Suprapubic skin (tissue), 4 donors: ENCODE measurements around the gene SNX9.

Experiments
- POLR2A ChIP-seq, 2 donors: fragments of 450-650 bp; IDR thresholded peaks; one replicate each; pipeline ENCODE4 v1.6.1; 2017; ENCODE audit warnings: antibody characterized with exemption in 2 of 2, mild to moderate bottlenecking in 2 of 2, moderate library complexity in 2 of 2
- POLR2AphosphoS5 ChIP-seq, 3 donors: sonication (generic); formaldehyde crosslinking; IDR thresholded peaks; one replicate each; pipeline ENCODE4 v1.6.1; 2017; ENCODE audit warnings: antibody characterized with exemption in 3 of 3
- TF ChIP-seq, protein P1 (sequence below), 2 donors: fragments of 200-600 bp in 1 of 2; fragments of 450-650 bp in 1 of 2; sonication (generic) in 1 of 2; IDR thresholded peaks; one replicate each; pipeline ENCODE4 v1.5.1; 2016 to 2019; ENCODE audit warnings: antibody characterized with exemption in 2 of 2, mild to moderate bottlenecking in 1 of 2, moderate library complexity in 1 of 2

DNA sequence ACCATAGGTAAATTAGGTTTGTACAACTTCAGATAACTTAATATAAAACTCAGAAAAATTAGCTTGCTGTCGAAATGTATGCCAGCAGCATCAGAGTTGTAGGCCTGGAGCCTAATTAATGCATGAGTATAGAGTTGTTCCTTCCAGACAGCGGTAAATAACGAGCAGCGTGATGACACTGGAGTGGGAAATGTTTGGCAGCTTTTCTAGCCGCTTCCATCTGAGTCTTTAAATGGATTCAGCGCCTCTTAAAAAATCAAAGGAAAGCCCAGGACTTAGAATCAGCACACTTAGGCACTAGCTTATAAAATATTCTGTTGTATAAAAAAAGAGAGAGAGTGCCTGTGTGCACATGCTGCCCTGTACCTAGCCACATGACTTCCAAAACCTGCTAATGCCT is 114.9 kb downstream of the SNX9 start:
- TF ChIP-seq POLR2A (IDR thresholded peaks at IDR 0.05) = no peak
- TF ChIP-seq, protein P1, sequence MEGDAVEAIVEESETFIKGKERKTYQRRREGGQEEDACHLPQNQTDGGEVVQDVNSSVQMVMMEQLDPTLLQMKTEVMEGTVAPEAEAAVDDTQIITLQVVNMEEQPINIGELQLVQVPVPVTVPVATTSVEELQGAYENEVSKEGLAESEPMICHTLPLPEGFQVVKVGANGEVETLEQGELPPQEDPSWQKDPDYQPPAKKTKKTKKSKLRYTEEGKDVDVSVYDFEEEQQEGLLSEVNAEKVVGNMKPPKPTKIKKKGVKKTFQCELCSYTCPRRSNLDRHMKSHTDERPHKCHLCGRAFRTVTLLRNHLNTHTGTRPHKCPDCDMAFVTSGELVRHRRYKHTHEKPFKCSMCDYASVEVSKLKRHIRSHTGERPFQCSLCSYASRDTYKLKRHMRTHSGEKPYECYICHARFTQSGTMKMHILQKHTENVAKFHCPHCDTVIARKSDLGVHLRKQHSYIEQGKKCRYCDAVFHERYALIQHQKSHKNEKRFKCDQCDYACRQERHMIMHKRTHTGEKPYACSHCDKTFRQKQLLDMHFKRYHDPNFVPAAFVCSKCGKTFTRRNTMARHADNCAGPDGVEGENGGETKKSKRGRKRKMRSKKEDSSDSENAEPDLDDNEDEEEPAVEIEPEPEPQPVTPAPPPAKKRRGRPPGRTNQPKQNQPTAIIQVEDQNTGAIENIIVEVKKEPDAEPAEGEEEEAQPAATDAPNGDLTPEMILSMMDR (IDR thresholded peaks at IDR 0.05) = no peak
- TF ChIP-seq POLR2AphosphoS5 (IDR thresholded peaks at IDR 0.05) = no peak
